GM18519 (cell line): ENCODE measurements around the gene KRTAP10-3.
"Not testable (repeated sequence)": the region's sequence is repeated elsewhere in the genome, so short reads cannot be mapped to it uniquely, and the experiment has no call there.

Experiments
- ATAC-seq: cut with Tn5 transposase; IDR thresholded peaks from one replicate; pipeline ENCODE4 v1.9.1; 2021; ENCODE audit warnings: mild to moderate bottlenecking, moderate library complexity; ENCODE audit not compliant: unreplicated experiment, low FRiP score

KRTAP10-3 gene

GRCh38 chr21:44558695-44559094, at the start of gene KRTAP10-3:
Gene KRTAP10-3, minus strand, starts transcription at chr21:44558795. Its CDS starts 80 bp downstream, at chr21:44558715.
- no peak for ATAC-seq

GRCh38 chr21:44606495-44606894, 47.9 kb upstream of the KRTAP10-3 start:
- ATAC-seq = no peak

GRCh38 chr21:44603911-44604310, 45.3 kb upstream of the KRTAP10-3 start:
- no peak for ATAC-seq

- no peak for ATAC-seq
These were observed 44.7 kb upstream of the KRTAP10-3 start for GRCh38 chr21:44603109-44603875.

GRCh38 chr21:44602463-44602850, 43.9 kb upstream of the KRTAP10-3 start:
- no peak for ATAC-seq

GRCh38 chr21:44601596-44602462, 43.2 kb upstream of the KRTAP10-3 start:
- no peak for ATAC-seq

GRCh38 chr21:44601091-44601490, 42.5 kb upstream of the KRTAP10-3 start:
- ATAC-seq = not testable (repeated sequence)

GRCh38 chr21:44600118-44600978, 41.8 kb upstream of the KRTAP10-3 start, which contains the start of gene KRTAP10-7:
Gene KRTAP10-7, plus strand, starts transcription at chr21:44600597. Its CDS starts 25 bp downstream, at chr21:44600622.
- not testable (repeated sequence) for ATAC-seq

GRCh38 chr21:44599264-44600029, 40.9 kb upstream of the KRTAP10-3 start:
- ATAC-seq = no peak

- ATAC-seq = no peak
These were observed 39.5 kb upstream of the KRTAP10-3 start for GRCh38 chr21:44598061-44598460.

GRCh38 chr21:44596068-44596725, 37.6 kb upstream of the KRTAP10-3 start:
- no peak for ATAC-seq

- ATAC-seq = no peak
These were observed 36.9 kb upstream of the KRTAP10-3 start for GRCh38 chr21:44595524-44595923.

- ATAC-seq = no peak
These were observed 35.9 kb upstream of the KRTAP10-3 start for GRCh38 chr21:44594406-44594916.

GRCh38 chr21:44593598-44594405, 35.2 kb upstream of the KRTAP10-3 start:
- no peak for ATAC-seq

GRCh38 chr21:44592446-44593311, 34.1 kb upstream of the KRTAP10-3 start, which contains the start of gene KRTAP10-6:
Gene KRTAP10-6, minus strand, starts transcription at chr21:44592505. Its CDS starts 21 bp downstream, at chr21:44592484.
- ATAC-seq = no peak

- ATAC-seq = not testable (repeated sequence)
These were observed 33.2 kb upstream of the KRTAP10-3 start for GRCh38 chr21:44591801-44592130.
